Caco-2 (cell line): Measurements from ENCODE around the gene DAB1. TPM values are rescaled to one million over a fixed set of nuclear protein-coding genes. Genes with fewer than 3 reads are reported as not detected.

Source experiments
- BruUV-seq: library from RNA; stranded (reverse); fragments of 400-500 nt; replicated peaks from 2 replicates; lab custom pipeline; 2021; lab: Mats Ljungman, UMichigan
- CTCF ChIA-PET: fragments of 300-600 bp; sonication (Branson Sonifier 250); formaldehyde crosslinking; loops from one replicate; lab custom pipeline; 2022; ENCODE audit warnings: antibody characterized with exemption; lab: Charles Lee
- POLR2A ChIA-PET: fragments of 300-600 bp; sonication (Branson Sonifier 250); formaldehyde crosslinking; loops from one replicate; lab custom pipeline; 2022; ENCODE audit warnings: antibody characterized with exemption; lab: Charles Lee
- DNase-seq, 2 experiments: peaks; one replicate each; pipeline versions ENCODE4 v3.0.0 to v3.0.0-alpha.2; 2020 to 2022
- H3K27me3 ChIP-seq: replicated peaks from 2 replicates; pipeline ENCODE4 v1.6.0; 2011; ENCODE audit warnings: low read length; ENCODE audit not compliant: control insufficient read depth, insufficient read depth
- H3K36me3 ChIP-seq: 2 replicates; pipeline ENCODE4 v1.5.1; 2011; ENCODE audit warnings: low read length; ENCODE audit not compliant: control insufficient read depth, insufficient read depth
- H3K4me1 ChIP-seq: fragments of 250-450 bp; sonication (Bioruptor Pico); 2 replicates; pipeline ENCODE4 v1.5.1; 2020; ENCODE audit warnings: mild to moderate bottlenecking
- H3K4me3 ChIP-seq: 2 replicates; pipeline ENCODE4 v1.5.1; 2011; ENCODE audit warnings: low read depth, mild to moderate bottlenecking, control low read depth, low read length
- H3K9me3 ChIP-seq: fragments of 250-450 bp; sonication (Bioruptor Pico); 2 replicates; pipeline ENCODE4 v1.5.1; 2020; ENCODE audit warnings: mild to moderate bottlenecking, moderate library complexity
- H3K27ac Mint-ChIP-seq: one replicate; pipeline ENCODE4 v1.8.0; 2022; ENCODE audit warnings: mixed read lengths; ENCODE audit not compliant: unreplicated experiment
- H3K27me3 Mint-ChIP-seq: one replicate; pipeline ENCODE4 v1.8.0; 2022; ENCODE audit warnings: mixed read lengths; ENCODE audit not compliant: insufficient read depth, unreplicated experiment
- H3K36me3 Mint-ChIP-seq: one replicate; pipeline ENCODE4 v1.8.0; 2022; ENCODE audit warnings: mild to moderate bottlenecking, mixed read lengths; ENCODE audit not compliant: insufficient read depth, unreplicated experiment
- H3K4me1 Mint-ChIP-seq: one replicate; pipeline ENCODE4 v1.8.0; 2022; ENCODE audit warnings: low read depth, mixed read lengths; ENCODE audit not compliant: unreplicated experiment
- H3K4me3 Mint-ChIP-seq: one replicate; pipeline ENCODE4 v1.8.0; 2022; ENCODE audit warnings: mild to moderate bottlenecking, moderate library complexity, mixed read lengths; ENCODE audit not compliant: unreplicated experiment
- H3K9me3 Mint-ChIP-seq: one replicate; pipeline ENCODE4 v1.8.0; 2022; ENCODE audit warnings: mixed read lengths; ENCODE audit not compliant: unreplicated experiment
- CTCF ChIP-seq, 2 experiments: fragments of 200-600 bp in 1 of 2; IDR thresholded peaks; 1 replicate in 1 of 2; 2 replicates in 1 of 2; pipeline versions ENCODE4 v1.5.1 to v1.8.0; 2011 to 2022; ENCODE audit warnings: antibody characterized with exemption in 1 of 2, control low read depth in 1 of 2, inconsistent platforms in 1 of 2, low read depth in 1 of 2, low read length in 1 of 2, mild to moderate bottlenecking in 1 of 2, moderate library complexity in 1 of 2; ENCODE audit not compliant: insufficient read depth in 1 of 2, severe bottlenecking in 1 of 2, unreplicated experiment in 1 of 2
- intact Hi-C: fragments of 100-400 bp; cut with micrococcal nuclease; formaldehyde crosslinking; loops from one replicate; pipeline ENCODE4 v1.10.0; 2022; ENCODE audit not compliant: unreplicated experiment
- total RNA-seq: library from RNA; stranded (reverse); gene quantifications from 2 replicates; pipeline ENCODE4 v1.2.3, GENCODE V29; 2022

The DAB1 gene
- total RNA-seq, 1 experiment from 2014 or later, result 0.32 TPM

DNA sequence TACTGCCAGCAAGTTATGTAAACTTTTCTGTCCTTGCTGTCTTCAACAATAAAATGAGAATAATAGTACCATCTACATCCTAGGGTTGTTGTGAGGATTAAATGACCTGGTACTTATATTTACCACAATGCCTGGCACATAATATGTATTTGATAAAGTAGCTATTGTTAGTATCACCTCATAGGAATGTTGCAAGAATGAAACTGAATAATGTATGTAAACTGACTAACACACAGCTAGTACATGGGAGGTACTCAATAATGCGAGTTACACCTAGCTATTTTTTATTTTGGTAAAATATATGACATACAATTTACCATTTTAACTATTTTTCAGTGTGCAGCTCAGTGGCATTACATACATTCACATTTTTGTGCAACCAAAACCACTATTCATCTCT, 289.1 kb downstream of the DAB1 start:
- Mint-ChIP-seq H3K4me3 (no peak overlapping the region), H3K27ac (no peak overlapping the region), H3K9me3 (no peaks in the 10 kb centered on the region), H3K4me1 (no peaks in the 10 kb centered on the region), H3K36me3 (no peaks in the 10 kb centered on the region), H3K27me3 (no peaks in the 10 kb centered on the region)
- ChIA-PET POLR2A (no interaction called here), CTCF (no interaction called here)
- Histone ChIP-seq H3K4me3 (no peak overlapping the region), H3K27me3 (no peaks in the 10 kb centered on the region), H3K9me3 (no peaks in the 10 kb centered on the region), H3K4me1 (no peaks in the 10 kb centered on the region), H3K36me3 (no peaks in the 10 kb centered on the region)
- TF ChIP-seq CTCF (IDR thresholded peaks at IDR 0.05; ENCODE audit: insufficient read depth in 1 of 2, low read depth in 1 of 2, low read length in 1 of 2, severe bottlenecking in 1 of 2, unreplicated experiment in 1 of 2), result no peak
- BruUV-seq, result no TSS peak
- intact Hi-C loops, result no loop called here
- DNase-seq, result no peak

- H3K27me3 ChIP-seq, result no peaks in the 10 kb centered on the region
- TF ChIP-seq CTCF (IDR thresholded peaks at IDR 0.05; ENCODE audit: insufficient read depth in 1 of 2, low read depth in 1 of 2, low read length in 1 of 2, severe bottlenecking in 1 of 2, unreplicated experiment in 1 of 2), result no peak
- no peak overlapping the region for H3K27ac Mint-ChIP-seq
- BruUV-seq, result no TSS peak
- POLR2A ChIA-PET, result no interaction called here
- no peaks in the 10 kb centered on the region for H3K27me3 Mint-ChIP-seq
- H3K4me3 ChIP-seq, result no peak overlapping the region
- H3K9me3 ChIP-seq, result no peaks in the 10 kb centered on the region
- intact Hi-C loops, result no loop called here
- H3K9me3 Mint-ChIP-seq, result no peaks in the 10 kb centered on the region
- CTCF ChIA-PET, result no interaction called here
- H3K36me3 Mint-ChIP-seq, result no peaks in the 10 kb centered on the region
- no peak for DNase-seq
- H3K36me3 ChIP-seq, result no peaks in the 10 kb centered on the region
- H3K4me1 ChIP-seq, result no peaks in the 10 kb centered on the region
- no peaks in the 10 kb centered on the region for H3K4me1 Mint-ChIP-seq
- no peak overlapping the region for H3K4me3 Mint-ChIP-seq
These were observed 290.2 kb downstream of the DAB1 start for GRCh38 chr1:57133686-57134085.

DNA sequence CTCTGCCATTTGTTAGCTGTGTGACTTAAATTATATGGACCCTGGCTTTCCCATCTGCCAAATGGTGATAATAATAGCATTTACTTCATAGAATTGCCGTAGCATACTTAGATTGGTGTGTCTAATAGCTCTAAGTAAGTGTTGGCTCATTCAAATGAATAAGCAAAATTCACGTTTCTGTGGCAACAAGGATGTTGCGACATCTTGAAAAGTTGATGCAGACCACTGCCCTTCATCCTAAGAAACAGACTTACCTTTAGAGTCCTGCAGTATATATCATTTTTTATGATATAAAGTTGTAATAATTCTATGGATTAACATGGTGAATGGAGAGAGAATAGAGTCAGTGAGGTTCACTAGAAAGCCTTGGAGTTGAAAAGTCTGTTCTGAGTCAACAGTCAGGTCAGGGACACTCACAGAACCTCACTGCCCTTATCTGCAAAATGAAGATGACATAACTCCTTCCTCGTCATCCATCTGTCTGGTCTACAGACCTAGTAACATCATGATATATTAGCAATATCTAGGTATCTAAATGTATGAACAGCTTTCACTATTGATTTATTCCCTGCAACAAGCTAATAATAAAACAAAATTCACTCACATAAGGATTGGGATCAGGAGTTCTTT, 290.8 kb downstream of the DAB1 start:
- no peaks in the 10 kb centered on the region for H3K9me3 Mint-ChIP-seq
- no peaks in the 10 kb centered on the region for H3K4me1 Mint-ChIP-seq
- Histone ChIP-seq H3K27me3 (no peaks in the 10 kb centered on the region), H3K4me3 (no peak overlapping the region), H3K9me3 (no peaks in the 10 kb centered on the region), H3K36me3 (no peaks in the 10 kb centered on the region), H3K4me1 (no peaks in the 10 kb centered on the region)
- POLR2A ChIA-PET, result no interaction called here
- no peak overlapping the region for H3K27ac Mint-ChIP-seq
- H3K27me3 Mint-ChIP-seq, result no peaks in the 10 kb centered on the region
- no peaks in the 10 kb centered on the region for H3K36me3 Mint-ChIP-seq
- TF ChIP-seq CTCF (IDR thresholded peaks at IDR 0.05; ENCODE audit: insufficient read depth in 1 of 2, low read depth in 1 of 2, low read length in 1 of 2, severe bottlenecking in 1 of 2, unreplicated experiment in 1 of 2), result no peak
- H3K4me3 Mint-ChIP-seq, result no peak overlapping the region
- CTCF ChIA-PET, result no interaction called here
- no TSS peak for BruUV-seq
- DNase-seq, result no peak
- intact Hi-C loops, result no loop called here
